ENCODE measurements around the gene PTMS.

The PTMS gene

GRCh38 chr12:6759741-6760140 lies 6.4 kb upstream of the PTMS start:
- H3K4me3 ChIP-seq (ENCODE audit: low read length): no peak overlapping the region
- no peak for TF ChIP-seq ZNF274 (IDR thresholded peaks at IDR 0.05; ENCODE audit: low read depth, low read length)

- TF ChIP-seq ZNF274 (IDR thresholded peaks at IDR 0.05; ENCODE audit: low read depth, low read length): no peak
- no peak overlapping the region for H3K4me3 ChIP-seq (ENCODE audit: low read length)
These were observed 2.8 kb upstream of the PTMS start for GRCh38 chr12:6763380-6763779.

GRCh38 chr12:6764011-6764828 lies 1.9 kb upstream of the PTMS start:
- no peak overlapping the region; the same call in 1 of the 2 replicates for H3K4me3 ChIP-seq (ENCODE audit: low read length)
- TF ChIP-seq ZNF274 (IDR thresholded peaks at IDR 0.05; ENCODE audit: low read depth, low read length): no peak

DNA sequence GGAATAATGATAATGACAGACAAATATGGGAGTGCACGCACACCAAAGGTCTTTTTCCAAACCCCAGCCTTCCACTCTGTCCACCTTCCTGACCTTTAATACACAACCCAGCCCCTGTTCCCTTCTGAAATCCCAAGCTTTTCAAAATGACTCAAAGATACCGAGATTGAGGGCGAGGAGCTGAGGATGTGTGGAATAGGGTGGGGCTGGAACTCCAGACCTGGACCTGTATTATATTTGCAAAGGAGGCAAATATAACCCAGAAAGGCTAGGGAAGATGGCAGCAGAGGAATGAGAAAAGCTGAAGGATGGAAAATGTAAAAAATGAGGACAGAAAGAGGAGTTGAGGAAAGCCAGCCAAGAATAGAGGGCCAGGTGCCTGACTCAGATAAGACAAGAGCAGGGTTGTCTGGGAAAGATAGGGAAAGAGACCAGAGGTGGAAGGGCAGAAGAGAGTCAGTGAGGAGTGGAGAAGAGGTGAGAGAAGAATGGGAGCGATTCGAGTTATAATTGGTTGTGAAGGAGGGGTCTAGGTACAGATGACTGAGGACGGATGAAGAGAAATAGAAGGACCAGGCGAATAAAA lies 1.0 kb upstream of the PTMS start:
- peak overlapping the region; percentile 66; the same call in 1 of the 2 replicates for H3K4me3 ChIP-seq (ENCODE audit: low read length)
- TF ChIP-seq ZNF274 (IDR thresholded peaks at IDR 0.05; ENCODE audit: low read depth, low read length): no peak

GRCh38 chr12:6766651-6767349 lies 637 bp downstream of the PTMS start:
- no peak for TF ChIP-seq ZNF274 (IDR thresholded peaks at IDR 0.05; ENCODE audit: low read depth, low read length)
- peak overlapping the region; percentile 66 for H3K4me3 ChIP-seq (ENCODE audit: low read length)

- no peak for TF ChIP-seq ZNF274 (IDR thresholded peaks at IDR 0.05; ENCODE audit: low read depth, low read length)
- H3K4me3 ChIP-seq (ENCODE audit: low read length): peak overlapping the region; percentile 66
These were observed 1.5 kb downstream of the PTMS start for GRCh38 chr12:6767353-6768319.

GRCh38 chr12:6768437-6768914 lies 2.3 kb downstream of the PTMS start:
- no peak overlapping the region for H3K4me3 ChIP-seq (ENCODE audit: low read length)
- no peak for TF ChIP-seq ZNF274 (IDR thresholded peaks at IDR 0.05; ENCODE audit: low read depth, low read length)

DNA sequence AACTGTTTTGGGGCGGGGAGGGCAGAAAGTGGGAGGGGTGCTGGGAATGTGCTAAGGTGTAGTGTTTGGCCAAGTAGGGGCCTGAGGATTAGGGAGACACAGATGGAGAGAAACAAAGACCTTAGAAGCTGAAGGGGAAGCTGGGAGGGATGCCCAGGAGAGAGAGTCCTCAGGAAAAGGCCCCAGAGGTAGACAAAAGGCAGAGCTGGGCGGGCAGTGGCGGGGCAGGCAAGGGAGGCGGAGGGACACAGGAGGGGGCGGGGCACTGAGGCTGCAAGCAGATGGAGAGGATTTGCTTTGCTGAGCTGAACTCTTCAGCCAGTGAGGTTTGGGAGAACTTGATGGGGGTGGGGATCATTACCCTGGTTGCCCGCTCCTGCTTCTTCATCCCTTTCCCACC lies 2.8 kb downstream of the PTMS start:
- no peak overlapping the region for H3K4me3 ChIP-seq (ENCODE audit: low read length)
- no peak for TF ChIP-seq ZNF274 (IDR thresholded peaks at IDR 0.05; ENCODE audit: low read depth, low read length)

DNA sequence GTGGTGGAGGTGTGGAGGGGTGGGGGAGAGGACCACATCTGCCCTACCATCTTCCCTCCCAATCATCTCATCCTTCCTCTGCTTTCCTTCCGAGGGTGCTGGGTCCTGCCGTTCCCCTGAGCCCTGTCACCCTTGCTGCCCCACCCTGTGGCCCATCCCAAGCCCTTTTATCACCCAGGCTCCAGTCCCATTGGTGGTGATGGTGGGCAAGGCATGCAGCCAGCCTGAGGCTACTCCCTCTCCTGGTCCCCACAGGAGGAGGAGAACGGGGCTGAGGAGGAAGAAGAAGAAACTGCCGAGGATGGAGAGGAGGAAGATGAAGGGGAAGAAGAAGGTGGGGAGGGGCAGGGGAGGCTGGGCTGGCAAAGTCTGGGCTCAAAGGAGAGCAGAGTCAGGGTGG lies 3.5 kb downstream of the PTMS start:
- H3K4me3 ChIP-seq (ENCODE audit: low read length): no peak overlapping the region
- no peak for TF ChIP-seq ZNF274 (IDR thresholded peaks at IDR 0.05; ENCODE audit: low read depth, low read length)

- TF ChIP-seq ZNF274 (IDR thresholded peaks at IDR 0.05; ENCODE audit: low read depth, low read length): no peak
- no peak overlapping the region for H3K4me3 ChIP-seq (ENCODE audit: low read length)
These were observed 3.9 kb downstream of the PTMS start for GRCh38 chr12:6770094-6770493.

- TF ChIP-seq ZNF274 (IDR thresholded peaks at IDR 0.05; ENCODE audit: low read depth, low read length): no peak
- H3K4me3 ChIP-seq (ENCODE audit: low read length): no peak overlapping the region
These were observed 4.4 kb downstream of the PTMS start for GRCh38 chr12:6770600-6770999.

- no peak overlapping the region for H3K4me3 ChIP-seq (ENCODE audit: low read length)
- TF ChIP-seq ZNF274 (IDR thresholded peaks at IDR 0.05; ENCODE audit: low read depth, low read length): no peak
These were observed 4.9 kb downstream of the PTMS start for GRCh38 chr12:6771091-6771495.

- H3K4me3 ChIP-seq (ENCODE audit: low read length): no peak overlapping the region
- TF ChIP-seq ZNF274 (IDR thresholded peaks at IDR 0.05; ENCODE audit: low read depth, low read length): no peak
These were observed 5.6 kb downstream of the PTMS start for GRCh38 chr12:6771509-6772330.
